H9 (cell line): ENCODE data around the gene CLDN10. TPM values are rescaled to one million over a fixed set of nuclear protein-coding genes. Genes with fewer than 3 reads are reported as not detected.

Experiments
- DNase-seq: peaks from one replicate; pipeline ENCODE4 v3.0.0-alpha.2; 2017
- H2AFZ ChIP-seq: one replicate; pipeline ENCODE4 v1.6.1; 2013; ENCODE audit warnings: mild to moderate bottlenecking, low read length, control low read depth, moderate library complexity
- H2AK5ac ChIP-seq: 2 replicates; pipeline ENCODE4 v1.6.1; 2013; ENCODE audit warnings: low read length, control low read depth, mixed read lengths; ENCODE audit not compliant: insufficient read length
- H2BK120ac ChIP-seq: one replicate; pipeline ENCODE4 v1.6.1; 2013; ENCODE audit warnings: low read depth, mild to moderate bottlenecking, low read length, control low read depth, inconsistent platforms; ENCODE audit not compliant: poor library complexity, severe bottlenecking
- H2BK12ac ChIP-seq: 2 replicates; pipeline ENCODE4 v1.6.1; 2013; ENCODE audit warnings: low read length, control low read depth, mixed read lengths, low read depth; ENCODE audit not compliant: insufficient read length
- H2BK15ac ChIP-seq: 2 replicates; pipeline ENCODE4 v1.6.1; 2013; ENCODE audit warnings: low read depth, low read length, control low read depth
- H2BK20ac ChIP-seq: one replicate; pipeline ENCODE4 v1.6.1; 2013; ENCODE audit warnings: low read depth, mild to moderate bottlenecking, low read length, control low read depth, inconsistent platforms; ENCODE audit not compliant: poor library complexity, severe bottlenecking
- H2BK5ac ChIP-seq: 2 replicates; pipeline ENCODE4 v1.6.1; 2013; ENCODE audit warnings: low read length, control low read depth, mixed read lengths; ENCODE audit not compliant: insufficient read length
- H3K14ac ChIP-seq: 2 replicates; pipeline ENCODE4 v1.6.1; 2013; ENCODE audit warnings: low read length, control low read depth; ENCODE audit not compliant: insufficient read depth
- H3K18ac ChIP-seq: 2 replicates; pipeline ENCODE4 v1.6.1; 2013; ENCODE audit warnings: low read depth, mild to moderate bottlenecking, mixed read lengths, low read length, control low read depth; ENCODE audit not compliant: insufficient read length
- H3K23ac ChIP-seq: 2 replicates; pipeline ENCODE4 v1.6.1; 2013; ENCODE audit warnings: low read length, control low read depth, mixed read lengths, low read depth; ENCODE audit not compliant: insufficient read length
- H3K23me2 ChIP-seq: 2 replicates; pipeline ENCODE4 v1.6.1; 2013; ENCODE audit warnings: low read depth, mild to moderate bottlenecking, mixed read lengths, low read length, control low read depth; ENCODE audit not compliant: insufficient read length, poor library complexity, severe bottlenecking
- H3K27ac ChIP-seq: 2 replicates; pipeline ENCODE4 v1.5.1; 2013; ENCODE audit warnings: low read length, control low read depth, mixed read lengths, low read depth; ENCODE audit not compliant: insufficient read length
- H3K27me3 ChIP-seq: 2 replicates; pipeline ENCODE4 v1.6.1; 2013; ENCODE audit warnings: low read length, control low read depth, inconsistent platforms; ENCODE audit not compliant: insufficient read depth
- H3K4ac ChIP-seq: 2 replicates; pipeline ENCODE4 v1.6.1; 2013; ENCODE audit warnings: low read depth, mild to moderate bottlenecking, control low read depth, inconsistent platforms, low read length, moderate library complexity
- H3K4me1 ChIP-seq: 2 replicates; pipeline ENCODE4 v1.6.1; 2013; ENCODE audit warnings: low read length, control low read depth, inconsistent platforms; ENCODE audit not compliant: insufficient read depth
- H3K4me2 ChIP-seq: 2 replicates; pipeline ENCODE4 v1.6.1; 2013; ENCODE audit warnings: low read length, control low read depth, mixed read lengths; ENCODE audit not compliant: insufficient read length, insufficient read depth
- H3K56ac ChIP-seq: 2 replicates; pipeline ENCODE4 v1.6.1; 2013; ENCODE audit warnings: low read depth, mild to moderate bottlenecking, mixed read lengths, low read length, control low read depth; ENCODE audit not compliant: insufficient read length
- H3K79me1 ChIP-seq: 2 replicates; pipeline ENCODE4 v1.6.1; 2013; ENCODE audit warnings: low read depth, mild to moderate bottlenecking, moderate library complexity, low read length, control low read depth, inconsistent platforms; ENCODE audit not compliant: insufficient read depth, poor library complexity, severe bottlenecking
- H3K79me2 ChIP-seq: 2 replicates; pipeline ENCODE4 v1.6.1; 2013; ENCODE audit warnings: low read length, control low read depth, inconsistent platforms; ENCODE audit not compliant: insufficient read depth
- H3K9ac ChIP-seq: 2 replicates; pipeline ENCODE4 v1.6.1; 2013; ENCODE audit warnings: low read length, control low read depth, mixed read lengths; ENCODE audit not compliant: insufficient read length; ENCODE audit errors: extremely low read depth
- H3K9me3 ChIP-seq: one replicate; pipeline ENCODE4 v1.6.1; 2013; ENCODE audit warnings: low read depth, low read length, inconsistent platforms; ENCODE audit not compliant: control insufficient read depth
- H3T11ph ChIP-seq: one replicate; pipeline ENCODE4 v1.6.1; 2013; ENCODE audit warnings: mild to moderate bottlenecking, low read length, control low read depth, inconsistent platforms
- H4K20me1 ChIP-seq: one replicate; pipeline ENCODE4 v1.6.1; 2013; ENCODE audit not compliant: control insufficient read depth, insufficient read length, insufficient read depth
- H4K5ac ChIP-seq: 2 replicates; pipeline ENCODE4 v1.6.1; 2013; ENCODE audit warnings: low read depth, mild to moderate bottlenecking, mixed read lengths, low read length, control low read depth; ENCODE audit not compliant: insufficient read length
- H4K8ac ChIP-seq: replicated peaks from 2 replicates; pipeline ENCODE4 v1.6.1; 2013; ENCODE audit warnings: low read length, control low read depth, mixed read lengths, low read depth; ENCODE audit not compliant: insufficient read length
- H4K91ac ChIP-seq: 2 replicates; pipeline ENCODE4 v1.6.1; 2013; ENCODE audit warnings: low read depth, mild to moderate bottlenecking, moderate library complexity, mixed read lengths, low read length, control low read depth; ENCODE audit not compliant: insufficient read length
- H3K27ac Mint-ChIP-seq, 3 experiments: 2 replicates in 2 of 3; 3 replicates in 1 of 3; pipeline ENCODE4 v1.8.0; 2020 to 2021; ENCODE audit warnings: mixed read lengths in 3 of 3, mild to moderate bottlenecking in 1 of 3, moderate library complexity in 1 of 3
- H3K27me3 Mint-ChIP-seq: 2 replicates; pipeline ENCODE4 v1.8.0; 2021; ENCODE audit warnings: low read depth, mild to moderate bottlenecking, moderate library complexity, mixed read lengths
- H3K36me3 Mint-ChIP-seq, 3 experiments: 2 replicates in 2 of 3; 3 replicates in 1 of 3; pipeline ENCODE4 v1.8.0; 2020 to 2021; ENCODE audit warnings: low read depth in 3 of 3, mixed read lengths in 3 of 3; ENCODE audit not compliant: insufficient read depth in 1 of 3
- H3K4me1 Mint-ChIP-seq, 2 experiments: 2 replicates each; pipeline ENCODE4 v1.8.0; 2020; ENCODE audit warnings: mixed read lengths in 2 of 2
- H3K4me3 Mint-ChIP-seq, 2 experiments: 2 replicates in 1 of 2; 3 replicates in 1 of 2; pipeline ENCODE4 v1.8.0; 2020 to 2021; ENCODE audit warnings: mild to moderate bottlenecking in 2 of 2, mixed read lengths in 2 of 2, moderate library complexity in 1 of 2
- H3K9me3 Mint-ChIP-seq, 2 experiments: 2 replicates in 1 of 2; 3 replicates in 1 of 2; pipeline ENCODE4 v1.8.0; 2020; ENCODE audit warnings: mild to moderate bottlenecking in 2 of 2, mixed read lengths in 2 of 2, moderate library complexity in 1 of 2
- CTCF ChIP-seq: fragments of 200-600 bp; sonication (generic); conservative IDR thresholded peaks from 3 replicates; pipeline ENCODE4 v1.8.0; 2021; ENCODE audit warnings: antibody characterized with exemption, mild to moderate bottlenecking
- WGBS: extraction: QIAGEN DNeasy Blood & Tissue Kit; methylation state at CpG from one replicate; pipeline ENCODE4 v1.1.7; 2013; ENCODE audit warnings: missing lambda C conversion rate, low lambda C conversion rate, mixed read lengths; ENCODE audit not compliant: insufficient read length; ENCODE audit errors: extremely low coverage; 5-methylcytosine and 5-hydroxymethylcytosine counted together
- total RNA-seq: library from RNA; stranded (reverse); gene quantifications from 2 replicates; pipeline ENCODE4 v1.2.1, GENCODE V29; 2021

Gene CLDN10
- total RNA-seq, 1 experiment from 2014 or later = 20.7 TPM

DNA sequence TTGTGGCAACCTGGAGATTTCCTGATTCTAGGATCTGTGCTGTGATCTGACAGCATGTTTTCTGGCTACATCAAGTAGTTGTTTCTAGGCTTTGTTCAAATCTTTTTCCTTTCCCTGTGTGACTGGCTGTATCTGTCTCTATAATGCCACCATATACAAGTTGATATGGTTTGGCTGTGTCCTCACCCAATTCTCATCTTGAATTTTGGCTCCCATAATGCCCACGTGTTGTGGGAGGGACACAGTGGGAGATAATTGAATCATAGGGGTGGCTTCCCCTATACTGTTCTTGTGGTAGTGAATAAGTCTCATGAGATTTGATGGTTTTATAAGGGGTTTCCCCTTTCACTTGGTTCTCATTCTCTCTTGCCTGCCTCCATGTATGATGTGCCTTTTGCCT is 24.6 kb upstream of the CLDN10 start:
- Histone ChIP-seq H3K27me3 (no peaks in the 10 kb centered on the region), H2BK12ac (no peak overlapping the region), H3K4me1 (no peaks in the 10 kb centered on the region), H3K9me3 (no peaks in the 10 kb centered on the region), H3K4ac (no peak overlapping the region), H2AK5ac (no peak overlapping the region), H2BK120ac (no peak overlapping the region), H2AFZ (no peak overlapping the region), H3K14ac (no peak overlapping the region), H3K18ac (no peak overlapping the region), H3K4me2 (no peak overlapping the region), H4K91ac (no peak overlapping the region), H3K27ac (no peak overlapping the region), H3K79me1 (no peaks in the 10 kb centered on the region), H3T11ph (no peak overlapping the region), H4K5ac (no peak overlapping the region), H3K56ac (no peak overlapping the region), H2BK20ac (no peak overlapping the region), H2BK5ac (no peak overlapping the region), H4K20me1 (no peaks in the 10 kb centered on the region), H3K23ac (no peak overlapping the region), H3K23me2 (no peaks in the 10 kb centered on the region), H3K9ac (no peak overlapping the region), H4K8ac (no peak overlapping the region), H2BK15ac (no peak overlapping the region), H3K79me2 (no peaks in the 10 kb centered on the region)
- WGBS = no CpG with 5 or more reads among the region's 1 CpG
- no peak for TF ChIP-seq CTCF
- DNase-seq = no peak
- H3K27me3 Mint-ChIP-seq = no peaks in the 10 kb centered on the region
- peaks cover 0 to 6% of the 10 kb centered on the region in 2 experiments; a peak in 2 of 4 replicates for H3K4me1 Mint-ChIP-seq
- no peaks in the 10 kb centered on the region for H3K9me3 Mint-ChIP-seq
- no peak overlapping the region for H3K27ac Mint-ChIP-seq
- no peak overlapping the region for H3K4me3 Mint-ChIP-seq
- H3K36me3 Mint-ChIP-seq = no peaks in the 10 kb centered on the region
